Common myeloid progenitor, CD34-positive (primary cell): Measurements from ENCODE around the gene KRT1.

Experiments
- CTCF ChIA-PET: fragments of 350-600 bp; sonication (Branson Sonifier 250); formaldehyde crosslinking; loops from one replicate; lab custom pipeline; 2021; ENCODE audit warnings: antibody characterized with exemption; lab: Charles Lee
- POLR2A ChIA-PET: fragments of 350-600 bp; sonication (Branson Sonifier 250); formaldehyde crosslinking; loops from one replicate; lab custom pipeline; 2021; ENCODE audit warnings: antibody characterized with exemption; lab: Charles Lee
- DNase-seq, 3 donors: peaks; one replicate each; pipeline versions ENCODE4 v3.0.0 to v3.0.0-alpha.2; 2013
- H3K27ac ChIP-seq, 2 experiments: 1 replicate in 1 of 2; 2 replicates in 1 of 2; pipeline ENCODE4 v1.7.0; 2013; ENCODE audit warnings: inconsistent platforms in 2 of 2, low read length in 2 of 2, mild to moderate bottlenecking in 2 of 2, low read depth in 1 of 2, moderate library complexity in 1 of 2; ENCODE audit not compliant: severe bottlenecking in 2 of 2, insufficient read depth in 1 of 2, poor library complexity in 1 of 2
- H3K27me3 ChIP-seq, 5 experiments: replicated peaks in 2 of 5; 1 replicate in 3 of 5; 2 replicates in 2 of 5; pipeline versions ENCODE4 v1.6.1 to v1.7.0; 2013; ENCODE audit warnings: low read length in 4 of 5, mild to moderate bottlenecking in 2 of 5, moderate library complexity in 2 of 5, inconsistent platforms in 1 of 5; ENCODE audit not compliant: insufficient read depth in 5 of 5, control insufficient read depth in 4 of 5
- H3K36me3 ChIP-seq, 4 experiments: 1 replicate in 2 of 4; 2 replicates in 2 of 4; pipeline versions ENCODE4 v1.6.1 to v1.7.0; 2013; ENCODE audit warnings: low read length in 3 of 4, control low read depth in 1 of 4, mild to moderate bottlenecking in 1 of 4; ENCODE audit not compliant: control insufficient read depth in 4 of 4, insufficient read depth in 4 of 4
- H3K4me1 ChIP-seq, 4 experiments: 1 replicate in 3 of 4; 2 replicates in 1 of 4; pipeline versions ENCODE4 v1.6.1 to v1.7.1; 2013; ENCODE audit warnings: low read length in 3 of 4, mild to moderate bottlenecking in 3 of 4, control low read depth in 1 of 4, inconsistent platforms in 1 of 4, moderate library complexity in 1 of 4; ENCODE audit not compliant: control insufficient read depth in 4 of 4, insufficient read depth in 4 of 4; ENCODE audit errors: control extremely low read depth in 1 of 4
- H3K4me3 ChIP-seq, 7 experiments: 1 replicate in 4 of 7; 2 replicates in 3 of 7; pipeline versions ENCODE4 v1.5.1 to v1.7.0; 2013; ENCODE audit warnings: mild to moderate bottlenecking in 7 of 7, low read length in 6 of 7, moderate library complexity in 6 of 7, inconsistent platforms in 2 of 7, low read depth in 2 of 7, control low read depth in 1 of 7; ENCODE audit not compliant: insufficient read depth in 4 of 7, control insufficient read depth in 1 of 7; ENCODE audit errors: extremely low read depth in 1 of 7
- H3K9me3 ChIP-seq, 5 experiments: 1 replicate in 4 of 5; 2 replicates in 1 of 5; pipeline versions ENCODE4 v1.6.1 to v1.7.1; 2013; ENCODE audit warnings: low read length in 4 of 5, mild to moderate bottlenecking in 2 of 5, inconsistent platforms in 1 of 5, low read depth in 1 of 5, moderate library complexity in 1 of 5; ENCODE audit not compliant: control insufficient read depth in 4 of 5, insufficient read depth in 2 of 5; ENCODE audit errors: control extremely low read depth in 1 of 5
- WGBS: methylation state at CpG from one replicate; pipeline ENCODE4 v1.1.5; 2013; ENCODE audit not compliant: insufficient coverage; 5-methylcytosine and 5-hydroxymethylcytosine counted together

Gene KRT1

DNA sequence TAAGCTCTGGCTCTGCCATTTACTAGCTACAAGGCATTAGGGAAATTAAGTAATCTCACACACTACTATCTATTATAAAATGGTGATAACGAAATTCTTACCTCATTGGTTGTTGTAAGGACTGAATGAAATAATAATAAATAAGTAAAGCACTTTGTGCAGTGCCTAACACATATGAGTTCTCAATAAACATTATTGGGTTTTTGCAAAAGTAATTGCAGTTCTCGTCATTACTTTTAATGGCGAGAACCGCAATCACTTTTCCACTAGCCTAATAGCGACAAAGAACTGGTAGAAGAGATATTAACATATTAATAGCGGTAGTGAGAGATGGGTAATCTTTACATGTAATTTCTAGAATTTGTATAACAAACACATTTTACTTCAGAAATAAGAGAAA, 13.9 kb upstream of the KRT1 start:
- ChIA-PET POLR2A (interaction anchor here (0.6 kb wide), 1 partner anchor 214 kb away, joined by 3 read pairs; no protein-coding TSS in a partner anchor), CTCF (no interaction called here)
- no peaks in the 10 kb centered on the region for H3K9me3 ChIP-seq
- no CpG with 5 or more reads among the region's 6 CpGs for WGBS
- DNase-seq = no peak
- H3K4me3 ChIP-seq = no peak overlapping the region
- no peak overlapping the region for H3K27ac ChIP-seq
- H3K36me3 ChIP-seq = no peaks in the 10 kb centered on the region
- H3K27me3 ChIP-seq = peaks cover 0 to 21% (median 4%) of the 10 kb centered on the region in 5 experiments
- peaks cover 0 to 22% (median 8%) of the 10 kb centered on the region in 4 experiments for H3K4me1 ChIP-seq

DNA sequence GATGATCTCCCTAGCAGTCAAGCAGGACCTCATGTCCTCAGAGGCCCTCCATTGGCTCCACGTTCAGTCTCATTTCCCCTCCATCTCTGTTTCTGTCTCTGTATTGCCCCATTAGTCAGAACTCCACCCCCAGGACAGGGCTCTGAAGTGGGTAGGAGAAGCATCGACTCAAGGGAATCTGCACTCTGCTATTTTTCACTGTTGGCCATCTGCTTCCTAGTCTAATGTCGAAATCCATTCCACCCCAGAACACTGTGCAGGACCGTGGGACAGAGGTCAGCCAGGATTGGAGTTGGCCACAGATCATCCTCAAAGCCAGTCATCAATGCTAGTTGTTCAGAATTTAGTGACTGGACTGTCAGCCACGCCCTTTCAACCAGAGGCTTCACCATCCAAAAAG, 13.1 kb upstream of the KRT1 start:
- WGBS = 75% methylated on average over 4 of the region's 5 CpGs
- H3K4me1 ChIP-seq = peaks cover 0 to 22% (median 8%) of the 10 kb centered on the region in 4 experiments
- H3K9me3 ChIP-seq = no peaks in the 10 kb centered on the region
- H3K27me3 ChIP-seq = peaks cover 0 to 25% (median 1%) of the 10 kb centered on the region in 5 experiments
- DNase-seq = no peak
- no peak overlapping the region for H3K27ac ChIP-seq
- H3K36me3 ChIP-seq = no peaks in the 10 kb centered on the region
- H3K4me3 ChIP-seq = no peak overlapping the region
- ChIA-PET POLR2A (interaction anchor here (0.6 kb wide), 1 partner anchor 215 kb away, joined by 3 read pairs; no protein-coding TSS in a partner anchor), CTCF (no interaction called here)

DNA sequence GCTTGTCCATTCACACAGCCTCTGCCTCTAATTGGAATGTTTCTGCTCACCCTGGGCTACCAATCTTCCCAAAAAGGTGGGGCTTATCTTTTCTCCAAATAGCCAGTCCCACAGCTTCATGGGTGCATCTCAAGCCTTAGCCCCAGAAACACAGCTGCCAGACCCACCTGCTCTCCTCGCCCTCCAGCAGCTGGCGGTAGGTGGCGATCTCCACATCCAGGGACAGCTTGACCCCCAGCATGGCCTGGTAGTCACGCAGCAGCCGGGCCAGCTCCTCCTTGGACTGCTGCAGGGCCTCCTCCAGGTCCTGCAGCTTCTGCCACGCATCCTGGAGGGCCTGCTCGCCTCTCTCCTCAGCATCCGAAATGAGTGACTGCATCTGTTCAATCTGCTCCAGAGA, 12.0 kb upstream of the KRT1 start:
- ChIA-PET CTCF (no interaction called here), POLR2A (no interaction called here)
- H3K4me3 ChIP-seq = no peak overlapping the region
- no peak overlapping the region for H3K27ac ChIP-seq
- H3K36me3 ChIP-seq = no peaks in the 10 kb centered on the region
- peaks cover 0 to 22% (median 8%) of the 10 kb centered on the region in 4 experiments for H3K4me1 ChIP-seq
- H3K9me3 ChIP-seq = no peaks in the 10 kb centered on the region
- peaks cover 0 to 25% (median 1%) of the 10 kb centered on the region in 5 experiments for H3K27me3 ChIP-seq
- DNase-seq = no peak
- WGBS = 98% methylated on average over 7 of the region's 8 CpGs

DNA sequence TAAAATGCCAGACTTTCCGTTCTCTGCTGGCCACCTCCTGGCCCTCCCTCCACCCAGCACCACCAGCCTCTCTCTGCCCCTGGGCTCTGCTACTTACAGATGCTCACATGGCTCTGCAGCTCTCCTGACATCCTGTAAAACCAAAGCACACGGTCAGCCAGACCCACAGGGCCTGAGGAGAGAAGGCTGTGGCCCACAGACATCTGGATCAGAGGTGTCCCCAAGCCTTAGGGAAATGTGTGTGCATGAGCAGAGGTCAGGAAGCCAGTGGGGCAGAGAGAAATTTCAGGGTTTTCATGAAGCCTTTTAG, 11.6 kb upstream of the KRT1 start:
- no peaks in the 10 kb centered on the region for H3K36me3 ChIP-seq
- peaks cover 0 to 22% (median 8%) of the 10 kb centered on the region in 4 experiments for H3K4me1 ChIP-seq
- no peaks in the 10 kb centered on the region for H3K9me3 ChIP-seq
- CTCF ChIA-PET = interaction anchor here (2.2 kb wide), 1 partner anchor 35 kb away, joined by 6 read pairs; no protein-coding TSS in a partner anchor
- 94% methylated on average over 2 of the region's 2 CpGs for WGBS
- no peak for DNase-seq
- no peak overlapping the region for H3K4me3 ChIP-seq
- peaks cover 0 to 25% (median 1%) of the 10 kb centered on the region in 5 experiments for H3K27me3 ChIP-seq
- H3K27ac ChIP-seq = no peak overlapping the region
- POLR2A ChIA-PET = no interaction called here

DNA sequence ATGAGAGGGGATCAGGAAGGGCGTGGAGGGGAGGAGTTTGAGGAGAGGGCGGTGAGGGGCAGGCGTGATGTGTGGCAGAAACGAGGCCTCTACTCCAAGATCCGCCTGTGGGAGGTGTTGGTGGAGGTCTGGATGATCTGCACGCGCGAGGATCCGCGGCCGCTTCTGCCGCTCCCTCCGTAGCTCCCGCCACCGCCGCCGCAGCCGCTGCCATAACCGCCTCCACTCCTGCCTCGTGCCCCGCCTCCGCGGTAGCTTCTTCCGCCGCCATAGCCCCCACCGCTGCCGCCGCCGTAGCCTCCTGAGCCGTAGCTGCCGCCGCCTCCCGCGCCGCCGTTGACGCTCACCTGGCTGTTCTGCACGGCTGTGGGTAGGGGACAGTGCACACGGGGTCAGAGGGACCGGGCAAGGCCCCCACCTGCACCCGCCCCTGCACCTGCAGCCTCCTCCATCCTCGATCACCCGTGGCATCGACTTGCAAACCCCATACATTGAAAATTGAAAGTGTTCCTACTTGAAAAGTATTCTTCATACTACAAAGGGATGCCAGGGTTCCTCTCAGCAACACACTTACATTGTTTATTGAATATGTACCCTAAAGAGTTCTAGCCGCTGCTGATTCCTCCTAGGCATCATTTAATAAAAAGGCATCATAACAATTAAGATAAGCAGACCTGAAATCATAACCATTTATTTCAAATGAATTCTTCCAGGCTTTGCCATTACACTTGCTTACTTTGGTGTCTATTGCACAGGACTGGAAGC, 11.1 kb upstream of the KRT1 start:
- peak in 2 of 3 donors; percentile 49 to 62 for DNase-seq
- POLR2A ChIA-PET = no interaction called here
- Histone ChIP-seq H3K9me3 (no peaks in the 10 kb centered on the region), H3K4me3 (peak overlapping the region in 6 of 7 experiments; percentile 23 to 73 (median 56)), H3K36me3 (no peaks in the 10 kb centered on the region), H3K4me1 (peaks cover 0 to 22% (median 8%) of the 10 kb centered on the region in 4 experiments), H3K27ac (no peak overlapping the region), H3K27me3 (peaks cover 0 to 26% (median 1%) of the 10 kb centered on the region in 5 experiments)
- CTCF ChIA-PET = interaction anchor here (2.2 kb wide), 1 partner anchor 34 kb away, joined by 6 read pairs; no protein-coding TSS in a partner anchor
- WGBS = 4% methylated on average over 40 of the region's 45 CpGs

DNA sequence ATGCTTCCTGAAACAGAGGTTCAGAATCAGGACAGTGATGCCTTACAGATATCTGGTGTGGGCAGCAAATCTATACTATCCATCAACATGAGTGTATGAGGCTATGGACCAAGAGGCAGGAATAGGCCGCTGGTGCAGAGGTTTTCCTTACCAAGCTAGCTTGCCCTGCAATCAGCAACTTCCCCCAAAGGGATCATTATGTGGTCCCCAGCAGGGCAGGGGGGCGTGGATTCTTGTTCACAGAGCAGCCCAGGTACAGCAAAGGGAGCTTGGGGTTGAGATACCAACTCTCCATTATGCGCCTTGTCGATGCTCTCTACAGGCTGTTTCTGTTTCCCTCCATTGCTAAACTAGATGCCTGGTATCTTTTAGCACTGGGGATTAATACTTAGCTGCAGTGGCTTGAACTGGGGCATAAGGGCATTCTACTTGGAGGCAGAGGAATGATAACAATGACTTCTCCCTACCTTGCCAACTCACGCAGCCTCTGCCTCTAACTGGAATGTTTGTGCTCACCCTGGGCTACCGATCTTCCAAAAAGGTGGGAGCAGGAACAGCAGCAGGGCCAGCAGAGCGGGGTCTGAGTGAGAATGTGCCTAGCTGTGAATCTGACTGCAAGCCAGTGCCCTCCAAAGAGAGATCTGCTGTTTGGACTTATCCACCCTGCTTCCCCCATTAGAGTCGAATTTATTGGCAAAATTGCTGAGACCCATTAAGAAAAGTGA, 10.3 kb upstream of the KRT1 start:
- Histone ChIP-seq H3K36me3 (no peaks in the 10 kb centered on the region), H3K27me3 (peaks cover 0 to 29% (median 1%) of the 10 kb centered on the region in 5 experiments), H3K9me3 (no peaks in the 10 kb centered on the region), H3K4me1 (peaks cover 0 to 22% (median 8%) of the 10 kb centered on the region in 4 experiments), H3K27ac (no peak overlapping the region), H3K4me3 (peak overlapping the region in 5 of 7 experiments; percentile 47 to 73 (median 63))
- 68% methylated on average over 5 of the region's 8 CpGs for WGBS
- POLR2A ChIA-PET = no interaction called here
- no peak for DNase-seq
- CTCF ChIA-PET = interaction anchor here (1.0 to 2.2 kb wide), 2 partner anchors 33 to 57 kb away, joined by 3 to 6 read pairs; no protein-coding TSS in a partner anchor
